ENCODE results near the gene SMARCD1.
"Not testable (repeated sequence)": the region's sequence is repeated elsewhere in the genome, so short reads cannot be mapped to it uniquely, and the experiment has no call there.

Gene SMARCD1

GRCh38 chr12:50078281-50078680 is 6.9 kb upstream of the SMARCD1 start:
- no peak for DNase-seq

GRCh38 chr12:50079771-50080170 is 5.4 kb upstream of the SMARCD1 start:
- no peak for DNase-seq

DNA sequence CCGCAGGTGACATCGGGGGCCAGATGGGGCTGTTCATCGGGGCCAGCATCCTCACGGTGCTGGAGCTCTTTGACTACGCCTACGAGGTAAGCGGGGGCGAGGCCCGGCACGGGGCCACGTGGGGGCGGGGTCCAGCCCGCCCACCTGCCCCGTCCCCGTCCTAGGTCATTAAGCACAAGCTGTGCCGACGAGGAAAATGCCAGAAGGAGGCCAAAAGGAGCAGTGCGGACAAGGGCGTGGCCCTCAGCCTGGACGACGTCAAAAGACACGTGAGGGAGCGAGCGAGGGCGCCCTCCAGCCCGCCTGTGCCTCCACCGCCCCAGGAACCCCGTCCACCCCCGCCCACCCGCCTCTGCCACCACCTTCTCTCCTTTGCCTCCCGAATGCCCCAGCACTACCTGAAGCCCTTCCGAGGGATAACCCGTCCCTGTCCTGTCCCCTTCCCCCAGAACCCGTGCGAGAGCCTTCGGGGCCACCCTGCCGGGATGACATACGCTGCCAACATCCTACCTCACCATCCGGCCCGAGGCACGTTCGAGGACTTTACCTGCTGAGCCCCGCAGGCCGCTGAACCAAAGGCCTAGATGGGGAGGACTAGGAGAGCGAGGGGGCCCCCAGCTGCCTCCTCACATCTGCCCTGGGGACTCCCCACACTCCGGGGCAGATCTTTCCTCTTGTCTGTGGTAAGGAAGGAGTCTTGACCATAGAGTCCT is 3.9 kb upstream of the SMARCD1 start:
- DNase-seq, result no peak

DNA sequence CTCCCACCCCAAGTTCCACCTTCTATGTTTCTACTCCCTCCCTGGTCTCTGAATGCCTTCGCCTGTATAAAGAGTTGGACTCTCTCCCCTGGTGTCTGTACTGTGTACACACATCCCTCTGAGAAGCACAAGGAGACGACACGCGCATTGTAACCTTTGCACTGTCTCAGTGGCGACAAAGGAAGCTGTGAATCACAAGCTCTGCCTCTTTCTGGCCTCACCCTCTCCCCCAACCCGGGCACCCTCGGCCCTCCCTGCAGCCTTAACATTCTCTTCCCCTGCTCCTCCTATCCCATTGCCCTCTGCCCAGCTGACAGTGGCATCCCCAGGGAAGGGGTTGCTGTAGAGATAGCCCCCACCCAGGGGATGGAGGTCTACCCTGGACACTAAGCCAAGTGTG is 2.5 kb upstream of the SMARCD1 start:
- DNase-seq, result no peak

GRCh38 chr12:50083301-50083700 is 1.8 kb upstream of the SMARCD1 start:
- DNase-seq, result no peak

DNA sequence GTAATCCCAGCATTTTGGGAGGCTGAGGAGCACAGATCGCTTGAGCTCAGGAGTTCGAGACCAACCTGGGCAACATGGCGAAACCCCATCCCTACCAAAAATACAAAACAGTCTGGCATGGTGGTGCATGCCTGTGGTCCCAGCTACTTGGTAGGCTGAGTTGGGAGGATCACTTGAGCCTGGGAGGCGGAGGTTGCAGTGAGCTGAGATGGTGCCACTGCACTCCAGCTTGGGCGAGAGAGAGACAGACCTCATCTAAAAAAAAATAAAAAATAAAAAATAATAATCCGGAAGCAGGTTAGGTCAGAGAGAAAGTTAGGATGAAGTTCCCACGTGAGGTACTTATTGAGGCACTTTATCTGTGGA is 750 bp upstream of the SMARCD1 start:
- DNase-seq, result not testable (repeated sequence)

DNA sequence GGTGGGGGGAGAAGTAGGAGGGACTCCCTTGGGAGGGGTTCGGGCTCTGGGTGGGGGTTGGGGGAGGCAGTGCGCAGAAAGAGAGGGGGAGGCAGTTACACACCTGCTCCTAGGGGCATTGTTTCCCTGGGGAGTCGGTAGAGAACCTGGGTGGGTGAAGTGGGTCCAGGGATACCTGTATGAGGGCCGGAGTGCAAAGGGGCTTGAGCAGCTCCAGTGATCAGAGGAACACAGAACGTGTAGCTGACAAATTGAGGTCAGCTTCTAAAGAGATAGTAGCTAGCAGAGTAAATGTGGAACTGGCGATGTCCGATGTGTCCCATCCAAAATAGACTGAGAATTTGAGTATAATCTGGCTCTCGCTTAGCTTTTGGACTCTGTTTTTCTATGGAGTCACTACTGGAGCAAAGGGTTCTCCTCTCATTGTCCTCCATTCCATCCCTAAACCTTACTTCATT is 502 bp downstream of the SMARCD1 start:
- no peak for DNase-seq

DNA sequence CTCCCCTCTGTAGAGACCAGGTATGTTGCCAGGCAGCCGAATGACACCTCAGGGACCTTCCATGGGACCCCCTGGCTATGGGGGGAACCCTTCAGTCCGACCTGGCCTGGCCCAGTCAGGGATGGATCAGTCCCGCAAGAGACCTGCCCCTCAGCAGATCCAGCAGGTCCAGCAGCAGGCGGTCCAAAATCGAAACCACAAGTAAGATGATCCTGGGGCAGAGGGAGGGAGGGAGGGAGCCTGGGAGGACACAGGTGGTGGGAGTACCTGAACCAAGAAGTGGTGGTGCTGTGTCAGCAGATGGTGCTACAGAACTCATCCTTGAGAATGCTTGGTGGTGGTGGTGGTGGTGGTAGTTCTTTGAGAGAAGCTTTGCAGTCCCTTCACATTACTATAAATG is 1.0 kb downstream of the SMARCD1 start:
- DNase-seq, result no peak

GRCh38 chr12:50087151-50087550 is 2.0 kb downstream of the SMARCD1 start:
- no peak for DNase-seq

GRCh38 chr12:50087995-50088394 is 2.9 kb downstream of the SMARCD1 start:
- DNase-seq, result no peak

DNA sequence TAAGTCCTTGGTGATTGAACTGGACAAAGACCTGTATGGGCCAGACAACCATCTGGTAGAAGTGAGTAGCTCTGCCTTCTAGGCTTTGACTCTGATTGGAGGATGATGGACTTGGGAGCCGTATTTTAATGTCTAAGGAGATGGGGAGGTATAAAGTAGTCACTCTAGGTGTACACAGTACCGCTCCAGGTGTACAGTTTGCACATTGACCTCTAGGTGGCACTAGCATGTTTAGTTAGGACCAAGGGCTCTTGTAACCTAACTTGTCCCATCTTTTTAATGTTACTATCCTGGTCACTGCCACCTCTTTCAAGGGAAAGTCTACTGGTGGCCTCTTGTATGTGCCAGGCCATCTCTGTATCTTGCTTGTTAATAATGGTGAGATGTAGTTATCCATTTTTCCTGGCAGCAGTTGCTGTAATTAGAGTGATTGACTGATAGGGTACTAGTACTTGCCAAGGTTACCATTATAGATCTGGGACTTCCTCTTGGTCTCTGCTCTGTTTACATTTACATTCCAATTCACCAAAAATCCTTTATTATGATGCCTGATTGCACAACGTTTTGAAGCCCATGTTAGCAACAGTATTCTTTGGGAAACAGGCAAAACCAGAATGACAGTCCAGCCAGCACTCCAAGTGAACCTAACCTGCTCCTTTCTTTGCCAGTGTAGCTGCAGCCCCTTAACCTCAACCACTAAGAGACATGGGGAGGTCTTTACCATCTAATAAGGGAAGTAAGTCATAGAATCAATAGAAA is 3.6 kb downstream of the SMARCD1 start:
- DNase-seq, result peak; percentile 42

DNA sequence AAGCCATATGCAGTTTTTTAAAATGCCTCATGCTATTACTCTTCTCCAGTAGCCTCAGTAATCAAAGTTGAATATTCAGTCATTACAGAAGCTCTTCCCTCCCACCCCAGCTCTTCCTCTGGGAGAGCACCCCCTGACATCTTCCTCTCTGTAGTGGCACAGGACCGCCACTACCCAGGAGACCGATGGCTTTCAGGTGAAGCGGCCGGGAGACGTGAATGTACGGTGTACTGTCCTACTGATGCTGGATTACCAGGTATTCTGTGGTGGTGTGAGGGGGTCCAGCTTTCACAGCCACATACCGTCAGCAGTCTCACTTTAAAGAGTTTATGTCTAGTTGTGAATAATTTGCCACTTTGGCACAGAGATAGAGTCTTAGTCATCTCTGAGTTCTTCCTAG is 4.6 kb downstream of the SMARCD1 start:
- no peak for DNase-seq

GRCh38 chr12:50090391-50090790 is 5.2 kb downstream of the SMARCD1 start:
- DNase-seq, result no peak

DNA sequence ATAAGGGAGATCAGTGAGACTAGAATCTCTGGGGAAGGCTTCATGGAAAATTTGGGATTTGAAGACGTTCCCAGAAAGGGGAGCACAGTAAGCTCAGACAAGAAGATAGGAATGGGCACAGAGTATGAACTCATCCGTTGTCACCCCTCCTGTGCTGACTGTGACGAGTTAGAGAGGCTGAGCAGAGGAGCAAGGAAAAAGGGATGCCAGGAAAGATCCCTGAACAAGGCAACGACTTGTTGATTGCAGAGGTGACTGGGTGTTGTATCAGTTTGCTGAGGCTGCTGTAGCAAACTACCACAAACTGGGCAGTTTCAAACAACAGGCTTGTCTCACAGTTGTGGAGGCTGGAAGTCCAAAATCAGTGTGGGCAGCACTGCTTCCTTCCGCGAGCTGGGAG is 12.8 kb downstream of the SMARCD1 start:
- no peak for DNase-seq

GRCh38 chr12:50099302-50100008 is 14.3 kb downstream of the SMARCD1 start:
- no peak for DNase-seq

DNA sequence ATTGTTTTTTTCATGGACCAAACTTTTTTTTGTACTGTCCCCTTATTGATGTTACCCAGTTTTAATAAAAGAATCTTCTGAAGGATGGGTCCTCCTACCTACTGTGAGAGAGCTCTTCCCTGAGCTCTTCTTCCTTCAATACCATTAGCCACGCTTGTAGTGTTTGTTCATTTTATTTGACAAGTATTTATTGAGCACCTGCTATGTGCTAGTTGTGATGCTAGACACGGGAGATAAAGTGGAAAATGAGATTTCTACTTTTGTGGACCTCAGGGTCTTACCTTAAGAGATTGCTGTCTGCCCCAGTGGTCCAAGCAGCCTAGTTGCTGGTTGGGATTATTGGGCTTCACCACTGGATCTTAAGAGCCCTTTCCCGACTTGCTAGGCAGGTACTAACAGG is 15.4 kb downstream of the SMARCD1 start:
- no peak for DNase-seq

DNA sequence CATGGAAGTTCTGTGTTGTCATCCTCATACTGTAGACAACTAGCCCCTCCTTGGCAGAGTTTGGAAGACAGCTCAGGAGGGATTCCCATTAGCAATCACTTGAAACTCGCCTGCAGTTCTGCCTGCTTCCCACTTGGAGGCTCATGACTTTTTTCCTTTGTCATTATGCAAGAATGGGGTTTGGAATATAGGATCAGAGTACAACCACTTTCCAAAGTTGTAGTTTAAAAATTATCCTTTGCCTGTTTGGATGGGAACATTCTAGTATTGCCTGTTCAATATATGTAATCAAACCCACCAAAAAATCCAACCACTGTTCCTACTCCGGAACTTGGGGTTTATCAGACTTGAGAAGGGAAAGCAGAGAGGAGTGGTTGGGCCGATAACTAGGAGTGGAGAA is 16.5 kb downstream of the SMARCD1 start:
- DNase-seq, result no peak

DNA sequence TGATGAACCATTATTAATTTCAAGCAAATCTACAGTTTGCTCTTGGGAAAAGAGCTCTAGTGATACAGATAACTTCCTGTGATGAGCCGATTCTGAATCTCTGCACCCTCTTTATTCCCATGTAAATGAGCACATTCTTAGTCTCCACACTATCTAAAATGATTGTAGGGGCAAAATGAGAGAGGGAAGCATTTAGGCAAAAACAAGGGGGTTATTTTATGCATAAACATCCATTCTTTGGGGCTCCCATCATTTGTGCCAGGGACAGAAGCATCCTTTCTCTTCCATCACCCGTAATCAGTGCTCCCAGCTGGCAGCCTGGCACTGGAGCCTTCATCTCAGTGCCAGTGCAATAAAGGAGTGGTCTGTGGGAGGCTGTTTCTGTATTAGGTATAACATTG is 17.0 kb downstream of the SMARCD1 start:
- DNase-seq, result no peak

GRCh38 chr12:50102646-50103309 is 17.6 kb downstream of the SMARCD1 start:
- DNase-seq, result no peak

DNA sequence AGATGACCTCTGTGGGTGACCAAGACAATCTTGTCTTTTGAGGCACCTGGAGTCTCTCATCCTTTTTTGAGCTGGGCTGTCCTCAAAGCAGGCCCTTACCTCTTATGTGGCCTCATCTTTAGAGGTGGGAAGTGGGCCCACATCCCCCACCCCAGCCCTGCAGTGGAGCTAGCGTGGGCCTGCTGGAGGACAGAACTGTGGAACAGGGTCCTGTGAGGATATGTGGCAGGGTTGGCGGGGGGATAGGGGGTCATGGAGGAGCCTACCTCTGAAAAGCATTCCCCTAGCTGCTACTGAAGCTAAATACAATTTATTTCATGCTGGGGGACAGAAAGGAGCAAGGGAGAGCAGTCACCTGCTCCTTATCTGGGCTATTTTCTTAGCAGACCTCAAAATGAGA is 18.2 kb downstream of the SMARCD1 start:
- DNase-seq, result no peak

GRCh38 chr12:50103767-50104321 is 18.7 kb downstream of the SMARCD1 start, which contains the start of gene GPD1:
Gene GPD1, plus strand, starts transcription at chr12:50104008. Its CDS starts 43 bp downstream, at chr12:50104051.
- DNase-seq, result peak; percentile 44

GRCh38 chr12:50104417-50105366 is 19.6 kb downstream of the SMARCD1 start:
- no peak for DNase-seq
